ENCODE results near the gene LSM6. TPM values are rescaled to one million over a fixed set of nuclear protein-coding genes. Genes with fewer than 3 reads are reported as not detected.

LSM6 gene
- total RNA-seq, 1 donor from 2014 or later = 74.1 TPM

GRCh38 chr4:146161243-146161642, 14.3 kb upstream of the LSM6 start:
- intact Hi-C loops (cut with micrococcal nuclease) = no loop called here
- Mint-ChIP-seq H3K36me3 (ENCODE audit: low read depth) (no peaks in the 10 kb centered on the region), H3K4me1 (ENCODE audit: low read depth) (peaks cover 5% of the 10 kb centered on the region), H3K4me3 (ENCODE audit: low read depth) (no peak overlapping the region), H3K27me3 (ENCODE audit: low read depth) (peaks cover 2% of the 10 kb centered on the region), H3K27ac (no peak overlapping the region), H3K9me3 (peaks cover 23% of the 10 kb centered on the region)
- DNase-seq (ENCODE audit: low spot score) = no peak

GRCh38 chr4:146165221-146165620, 10.3 kb upstream of the LSM6 start:
- intact Hi-C loops (cut with micrococcal nuclease) = no loop called here
- H3K9me3 Mint-ChIP-seq = peaks cover 14% of the 10 kb centered on the region
- DNase-seq (ENCODE audit: low spot score) = no peak
- H3K4me3 Mint-ChIP-seq (ENCODE audit: low read depth) = no peak overlapping the region
- peaks cover 2% of the 10 kb centered on the region for H3K4me1 Mint-ChIP-seq (ENCODE audit: low read depth)
- H3K27ac Mint-ChIP-seq = no peak overlapping the region
- H3K36me3 Mint-ChIP-seq (ENCODE audit: low read depth) = no peaks in the 10 kb centered on the region
- H3K27me3 Mint-ChIP-seq (ENCODE audit: low read depth) = no peaks in the 10 kb centered on the region

GRCh38 chr4:146165840-146166239, 9.7 kb upstream of the LSM6 start:
- H3K27ac Mint-ChIP-seq = no peak overlapping the region

GRCh38 chr4:146170149-146170548, 5.4 kb upstream of the LSM6 start:
- DNase-seq (ENCODE audit: low spot score) = no peak
- peaks cover under 1% of the 10 kb centered on the region for H3K4me1 Mint-ChIP-seq (ENCODE audit: low read depth)
- no peak overlapping the region for H3K4me3 Mint-ChIP-seq (ENCODE audit: low read depth)
- no peaks in the 10 kb centered on the region for H3K36me3 Mint-ChIP-seq (ENCODE audit: low read depth)
- H3K27ac Mint-ChIP-seq = no peak overlapping the region
- H3K9me3 Mint-ChIP-seq = no peaks in the 10 kb centered on the region
- intact Hi-C loops (cut with micrococcal nuclease) = loop anchor here (10.0 kb wide), 1 partner anchor 365 kb away; no protein-coding TSS in a partner anchor
- no peaks in the 10 kb centered on the region for H3K27me3 Mint-ChIP-seq (ENCODE audit: low read depth)

More at GRCh38 chr4:146165840-146166239, 9.7 kb upstream of the LSM6 start:
- Mint-ChIP-seq H3K4me1 (ENCODE audit: low read depth) (peaks cover 2% of the 10 kb centered on the region), H3K9me3 (peaks cover 13% of the 10 kb centered on the region), H3K27me3 (ENCODE audit: low read depth) (no peaks in the 10 kb centered on the region), H3K36me3 (ENCODE audit: low read depth) (no peaks in the 10 kb centered on the region), H3K4me3 (ENCODE audit: low read depth) (no peak overlapping the region)
- no peak for DNase-seq (ENCODE audit: low spot score)
- intact Hi-C loops (cut with micrococcal nuclease) = no loop called here

- DNase-seq (ENCODE audit: low spot score) = no peak
- H3K27me3 Mint-ChIP-seq (ENCODE audit: low read depth) = no peaks in the 10 kb centered on the region
- peak overlapping the region; percentile 86 for H3K4me3 Mint-ChIP-seq (ENCODE audit: low read depth)
- peaks cover 19% of the 10 kb centered on the region for H3K36me3 Mint-ChIP-seq (ENCODE audit: low read depth)
- peak overlapping the region; percentile 24 for H3K27ac Mint-ChIP-seq
- intact Hi-C loops (cut with micrococcal nuclease) = loop anchor here (5.0 to 10.0 kb wide), 3 partner anchors 155 to 560 kb away; partner anchors contain the start of gene MMAA
- no peaks in the 10 kb centered on the region for H3K9me3 Mint-ChIP-seq
- H3K4me1 Mint-ChIP-seq (ENCODE audit: low read depth) = peaks cover 37% of the 10 kb centered on the region
Measured at GRCh38 chr4:146176891-146177290, 1.4 kb downstream of the LSM6 start.

GRCh38 chr4:146178126-146178525, 2.6 kb downstream of the LSM6 start:
- Mint-ChIP-seq H3K4me1 (ENCODE audit: low read depth) (peaks cover 42% of the 10 kb centered on the region), H3K4me3 (ENCODE audit: low read depth) (no peak overlapping the region), H3K27me3 (ENCODE audit: low read depth) (no peaks in the 10 kb centered on the region), H3K9me3 (no peaks in the 10 kb centered on the region), H3K27ac (no peak overlapping the region), H3K36me3 (ENCODE audit: low read depth) (peaks cover 26% of the 10 kb centered on the region)
- DNase-seq (ENCODE audit: low spot score) = no peak
- intact Hi-C loops (cut with micrococcal nuclease) = loop anchor here (5.0 to 10.0 kb wide), 3 partner anchors 154 to 561 kb away; partner anchors contain the start of gene MMAA

GRCh38 chr4:146179784-146180370, 4.4 kb downstream of the LSM6 start:
- H3K27me3 Mint-ChIP-seq (ENCODE audit: low read depth) = no peaks in the 10 kb centered on the region
- peaks cover 32% of the 10 kb centered on the region for H3K36me3 Mint-ChIP-seq (ENCODE audit: low read depth)
- no peak overlapping the region for H3K4me3 Mint-ChIP-seq (ENCODE audit: low read depth)
- no peak for DNase-seq (ENCODE audit: low spot score)
- no peak overlapping the region for H3K27ac Mint-ChIP-seq
- H3K4me1 Mint-ChIP-seq (ENCODE audit: low read depth) = peaks cover 42% of the 10 kb centered on the region
- H3K9me3 Mint-ChIP-seq = no peaks in the 10 kb centered on the region
- intact Hi-C loops (cut with micrococcal nuclease) = loop anchor here (5.0 to 10.0 kb wide), 3 partner anchors 152 to 563 kb away; partner anchors contain the start of gene MMAA

- no peak overlapping the region for H3K27ac Mint-ChIP-seq
- H3K27me3 Mint-ChIP-seq (ENCODE audit: low read depth) = no peaks in the 10 kb centered on the region
- intact Hi-C loops (cut with micrococcal nuclease) = no loop called here
- peaks cover 32% of the 10 kb centered on the region for H3K4me1 Mint-ChIP-seq (ENCODE audit: low read depth)
- DNase-seq (ENCODE audit: low spot score) = no peak
- H3K4me3 Mint-ChIP-seq (ENCODE audit: low read depth) = no peak overlapping the region
- H3K9me3 Mint-ChIP-seq = no peaks in the 10 kb centered on the region
- peaks cover 49% of the 10 kb centered on the region for H3K36me3 Mint-ChIP-seq (ENCODE audit: low read depth)
Measured at GRCh38 chr4:146182443-146182842, 6.9 kb downstream of the LSM6 start.

GRCh38 chr4:146183209-146183608, 7.7 kb downstream of the LSM6 start:
- intact Hi-C loops (cut with micrococcal nuclease) = no loop called here
- Mint-ChIP-seq H3K9me3 (no peaks in the 10 kb centered on the region), H3K36me3 (ENCODE audit: low read depth) (peaks cover 52% of the 10 kb centered on the region), H3K27me3 (ENCODE audit: low read depth) (no peaks in the 10 kb centered on the region), H3K4me1 (ENCODE audit: low read depth) (peaks cover 26% of the 10 kb centered on the region), H3K4me3 (ENCODE audit: low read depth) (no peak overlapping the region), H3K27ac (no peak overlapping the region)
- DNase-seq (ENCODE audit: low spot score) = no peak

GRCh38 chr4:146186041-146186440, 10.5 kb downstream of the LSM6 start:
- Mint-ChIP-seq H3K4me1 (ENCODE audit: low read depth) (peaks cover 8% of the 10 kb centered on the region), H3K9me3 (no peaks in the 10 kb centered on the region), H3K27ac (no peak overlapping the region), H3K27me3 (ENCODE audit: low read depth) (no peaks in the 10 kb centered on the region), H3K36me3 (ENCODE audit: low read depth) (peaks cover 56% of the 10 kb centered on the region), H3K4me3 (ENCODE audit: low read depth) (no peak overlapping the region)
- intact Hi-C loops (cut with micrococcal nuclease) = no loop called here
- no peak for DNase-seq (ENCODE audit: low spot score)

- H3K27ac Mint-ChIP-seq = no peak overlapping the region
- intact Hi-C loops (cut with micrococcal nuclease) = no loop called here
- no peak overlapping the region for H3K4me3 Mint-ChIP-seq (ENCODE audit: low read depth)
- no peaks in the 10 kb centered on the region for H3K27me3 Mint-ChIP-seq (ENCODE audit: low read depth)
- peaks cover 62% of the 10 kb centered on the region for H3K36me3 Mint-ChIP-seq (ENCODE audit: low read depth)
- no peaks in the 10 kb centered on the region for H3K9me3 Mint-ChIP-seq
- H3K4me1 Mint-ChIP-seq (ENCODE audit: low read depth) = peaks cover 8% of the 10 kb centered on the region
- no peak for DNase-seq (ENCODE audit: low spot score)
Measured at GRCh38 chr4:146186596-146186995, 11.1 kb downstream of the LSM6 start.

GRCh38 chr4:146190456-146190855, 14.9 kb downstream of the LSM6 start:
- Mint-ChIP-seq H3K4me1 (ENCODE audit: low read depth) (no peaks in the 10 kb centered on the region), H3K27ac (no peak overlapping the region), H3K9me3 (no peaks in the 10 kb centered on the region), H3K36me3 (ENCODE audit: low read depth) (peaks cover 53% of the 10 kb centered on the region), H3K4me3 (ENCODE audit: low read depth) (no peak overlapping the region), H3K27me3 (ENCODE audit: low read depth) (no peaks in the 10 kb centered on the region)
- intact Hi-C loops (cut with micrococcal nuclease) = no loop called here
- DNase-seq (ENCODE audit: low spot score) = no peak

GRCh38 chr4:146191766-146192458, 16.4 kb downstream of the LSM6 start:
- H3K4me3 Mint-ChIP-seq (ENCODE audit: low read depth) = no peak overlapping the region
- peaks cover 44% of the 10 kb centered on the region for H3K36me3 Mint-ChIP-seq (ENCODE audit: low read depth)
- H3K9me3 Mint-ChIP-seq = no peaks in the 10 kb centered on the region
- no peak for DNase-seq (ENCODE audit: low spot score)
- intact Hi-C loops (cut with micrococcal nuclease) = no loop called here
- no peaks in the 10 kb centered on the region for H3K27me3 Mint-ChIP-seq (ENCODE audit: low read depth)
- no peak overlapping the region for H3K27ac Mint-ChIP-seq
- H3K4me1 Mint-ChIP-seq (ENCODE audit: low read depth) = peaks cover 2% of the 10 kb centered on the region

All from activated T-helper 2 cell treated with anti-CD3 and anti-CD28 coated beads, Interferon-gamma antibody, Interleukin-2, Interleukin-4, amounts not matched to agents 10 μg/mL and 5 μg/mL and 100 μg/mL, durations not matched to agents 14 hours and 24 hours and 36 hours (primary cell).